HG02970 (cell line): ENCODE measurements around the gene DIPK2B.

Source experiments
- ATAC-seq: cut with Tn5 transposase; IDR thresholded peaks from one replicate; pipeline ENCODE4 v1.9.1; 2021; ENCODE audit warnings: mild to moderate bottlenecking, moderate library complexity, moderate number of reproducible peaks; ENCODE audit not compliant: unreplicated experiment, low FRiP score

The DIPK2B gene, protein sequence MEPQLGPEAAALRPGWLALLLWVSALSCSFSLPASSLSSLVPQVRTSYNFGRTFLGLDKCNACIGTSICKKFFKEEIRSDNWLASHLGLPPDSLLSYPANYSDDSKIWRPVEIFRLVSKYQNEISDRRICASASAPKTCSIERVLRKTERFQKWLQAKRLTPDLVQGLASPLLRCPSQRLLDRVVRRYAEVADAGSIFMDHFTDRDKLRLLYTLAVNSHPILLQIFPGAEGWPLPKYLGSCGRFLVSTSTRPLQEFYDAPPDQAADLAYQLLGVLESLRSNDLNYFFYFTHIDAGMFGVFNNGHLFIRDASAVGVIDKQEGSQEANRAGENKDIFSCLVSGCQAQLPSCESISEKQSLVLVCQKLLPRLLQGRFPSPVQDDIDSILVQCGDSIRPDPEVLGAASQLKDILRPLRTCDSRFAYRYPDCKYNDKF

DNA sequence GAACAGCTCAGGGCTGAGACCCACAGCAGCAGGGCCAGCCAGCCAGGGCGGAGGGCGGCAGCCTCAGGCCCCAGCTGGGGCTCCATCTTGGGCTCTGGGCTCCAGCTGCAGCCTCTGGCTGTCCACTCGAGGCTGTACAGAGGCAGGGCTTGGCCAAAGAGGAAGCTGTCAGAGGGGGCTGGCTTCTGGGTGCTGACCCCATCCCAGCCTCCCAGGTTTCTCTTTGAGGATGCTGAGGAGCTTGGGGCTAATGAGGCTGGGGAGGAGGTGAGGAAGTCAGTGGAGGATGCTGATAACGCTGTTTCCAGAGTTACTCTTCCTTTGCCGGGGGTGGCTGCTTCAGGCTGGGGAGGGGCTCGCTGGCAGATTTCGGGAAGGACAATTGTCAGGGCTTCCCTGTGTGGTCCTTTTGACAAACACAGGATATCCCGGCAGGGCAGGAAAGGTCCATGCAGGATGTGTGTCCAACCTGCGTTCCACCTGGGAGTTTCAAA lies at the start of gene DIPK2B:
Gene DIPK2B (minus strand): TSS at position 136 of the 494 bp plus-strand sequence. CDS start 50 bp downstream, at position 86.
- ATAC-seq, result no peak

DNA sequence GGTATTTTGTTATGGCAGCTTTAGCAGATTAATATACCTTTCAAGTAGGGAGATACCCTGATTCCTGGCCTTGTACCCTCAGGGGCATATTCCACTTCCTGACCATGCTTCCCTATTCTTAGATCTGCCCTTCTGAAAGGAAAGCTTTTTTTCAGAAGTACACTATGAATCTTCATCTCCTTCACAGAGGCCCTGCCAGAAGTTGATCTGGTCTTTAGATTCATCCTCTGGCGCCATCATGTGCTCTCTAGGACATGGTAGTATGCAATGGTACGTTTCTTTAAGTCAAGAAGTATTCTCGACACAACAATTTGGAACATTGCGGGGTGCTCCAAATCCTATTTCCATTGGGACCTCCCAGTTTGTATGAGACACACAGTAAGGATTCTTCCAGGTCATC lies 39.6 kb upstream of the DIPK2B start:
- ATAC-seq, result no peak

DNA sequence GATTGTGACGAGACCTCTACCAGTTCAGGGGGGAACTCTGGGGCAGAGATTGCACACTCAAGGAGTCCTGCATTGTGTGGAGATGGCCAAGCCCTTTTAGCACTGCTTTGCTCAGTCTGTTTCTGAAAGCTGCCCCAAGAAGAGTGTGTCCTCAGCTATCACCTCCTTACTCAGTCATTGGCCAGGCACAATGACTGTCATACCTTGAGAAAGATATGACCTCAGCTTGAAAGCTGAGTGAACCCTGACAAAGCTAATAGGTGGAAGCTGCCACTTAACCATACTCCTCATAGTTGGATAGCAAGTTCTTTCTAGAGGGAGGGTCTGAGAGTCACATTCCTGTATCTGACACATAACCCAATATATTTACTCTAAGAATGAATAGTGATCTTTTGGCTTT lies 37.8 kb upstream of the DIPK2B start:
- ATAC-seq, result no peak

DNA sequence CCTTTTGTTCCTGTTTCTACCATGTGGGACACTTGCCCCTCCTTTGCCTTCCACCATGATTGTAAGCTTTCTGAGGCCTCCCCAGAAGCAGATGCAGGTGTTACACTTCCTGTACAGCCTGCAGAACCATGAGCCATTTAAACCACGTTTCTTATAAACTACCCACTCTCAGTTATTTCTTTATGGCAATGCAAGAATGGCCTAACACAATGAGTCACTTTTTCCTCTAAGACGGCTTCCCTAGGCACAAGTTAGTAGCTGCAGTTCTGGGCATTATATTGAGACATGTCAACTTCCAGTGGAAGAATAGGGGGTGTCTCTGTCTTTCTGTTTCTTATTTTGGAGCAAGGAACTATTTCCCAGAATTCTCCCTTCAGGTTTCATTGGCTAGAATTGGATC lies 32.9 kb upstream of the DIPK2B start:
- ATAC-seq, result no peak

DNA sequence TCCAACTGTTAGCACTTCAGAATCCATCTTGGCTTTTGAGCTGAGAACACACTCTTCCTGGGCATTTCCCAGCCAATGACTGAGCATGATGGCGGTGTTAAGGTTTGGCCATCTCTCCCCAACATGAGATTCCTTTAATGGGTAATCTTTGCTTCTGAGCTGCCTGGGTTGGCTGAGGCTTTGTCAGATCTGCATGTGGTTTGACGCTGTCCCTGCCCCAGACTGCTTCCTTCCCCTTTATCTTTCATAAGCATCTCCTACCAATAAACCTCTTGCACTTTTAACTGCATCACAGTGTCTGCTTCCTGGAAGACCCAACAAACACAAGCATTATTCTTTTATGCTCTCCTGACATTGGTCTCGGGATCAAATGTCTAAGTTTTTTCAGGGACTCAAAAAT lies 31.5 kb upstream of the DIPK2B start:
- no peak for ATAC-seq

DNA sequence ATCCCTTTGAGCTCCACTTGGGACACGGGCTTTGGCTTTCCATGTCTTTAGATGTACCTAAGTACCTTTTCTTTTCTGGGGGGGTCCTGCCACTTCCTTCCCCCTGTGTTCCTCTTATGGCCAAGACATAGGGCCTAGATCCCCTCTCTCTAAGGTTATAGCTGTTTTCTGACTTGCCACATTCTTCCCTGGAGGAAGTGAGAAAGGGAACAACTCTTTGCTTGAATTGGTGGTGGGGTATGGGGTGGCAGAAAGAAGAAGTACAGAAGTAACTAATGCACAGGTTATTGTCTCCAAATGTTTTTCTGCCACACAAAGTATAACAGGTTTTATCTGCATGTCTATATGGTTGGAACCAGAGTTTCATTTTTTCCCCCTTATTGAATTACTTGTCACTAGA lies 29.7 kb upstream of the DIPK2B start:
- ATAC-seq, result no peak

DNA sequence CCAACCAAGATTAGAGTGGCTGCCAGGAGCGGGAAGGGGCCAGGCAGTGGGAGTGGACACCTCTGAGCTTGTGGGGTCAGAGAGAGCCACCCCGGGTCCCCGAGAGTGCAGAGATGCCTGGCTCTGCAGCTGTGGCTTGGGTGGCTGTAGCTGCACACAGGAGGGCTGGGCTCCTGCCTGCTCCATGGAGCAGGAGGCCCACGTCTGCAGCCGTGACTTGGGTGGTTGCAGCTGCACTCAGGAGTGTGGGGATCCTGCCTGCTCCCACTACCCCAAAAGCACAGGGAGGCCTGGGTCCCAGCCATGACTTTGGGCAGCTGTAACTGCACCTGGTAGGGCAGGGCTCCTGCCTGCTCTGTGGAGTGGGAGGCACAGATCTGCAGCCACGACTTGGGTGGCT lies 28.7 kb upstream of the DIPK2B start:
- no peak for ATAC-seq

DNA sequence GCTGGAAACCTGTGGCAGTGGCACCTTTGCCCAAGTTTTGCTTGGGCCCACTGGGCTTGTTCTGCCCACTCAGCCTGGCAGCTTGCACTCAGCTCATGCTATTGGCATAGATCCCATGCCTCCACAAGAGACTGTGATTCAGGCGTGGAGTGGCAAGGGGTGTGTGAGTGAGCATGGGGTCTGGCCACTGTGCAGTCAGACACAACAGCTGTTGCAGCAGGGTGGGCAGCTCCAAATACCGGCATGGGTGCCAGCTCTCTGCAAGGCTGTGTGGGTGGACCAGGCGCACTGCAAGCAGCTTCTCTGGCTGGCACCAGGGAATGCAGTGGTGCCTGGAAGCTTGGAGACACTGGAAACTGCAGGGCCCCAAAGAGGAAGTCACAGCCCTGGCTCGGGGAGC lies 27.4 kb upstream of the DIPK2B start:
- ATAC-seq, result no peak

DNA sequence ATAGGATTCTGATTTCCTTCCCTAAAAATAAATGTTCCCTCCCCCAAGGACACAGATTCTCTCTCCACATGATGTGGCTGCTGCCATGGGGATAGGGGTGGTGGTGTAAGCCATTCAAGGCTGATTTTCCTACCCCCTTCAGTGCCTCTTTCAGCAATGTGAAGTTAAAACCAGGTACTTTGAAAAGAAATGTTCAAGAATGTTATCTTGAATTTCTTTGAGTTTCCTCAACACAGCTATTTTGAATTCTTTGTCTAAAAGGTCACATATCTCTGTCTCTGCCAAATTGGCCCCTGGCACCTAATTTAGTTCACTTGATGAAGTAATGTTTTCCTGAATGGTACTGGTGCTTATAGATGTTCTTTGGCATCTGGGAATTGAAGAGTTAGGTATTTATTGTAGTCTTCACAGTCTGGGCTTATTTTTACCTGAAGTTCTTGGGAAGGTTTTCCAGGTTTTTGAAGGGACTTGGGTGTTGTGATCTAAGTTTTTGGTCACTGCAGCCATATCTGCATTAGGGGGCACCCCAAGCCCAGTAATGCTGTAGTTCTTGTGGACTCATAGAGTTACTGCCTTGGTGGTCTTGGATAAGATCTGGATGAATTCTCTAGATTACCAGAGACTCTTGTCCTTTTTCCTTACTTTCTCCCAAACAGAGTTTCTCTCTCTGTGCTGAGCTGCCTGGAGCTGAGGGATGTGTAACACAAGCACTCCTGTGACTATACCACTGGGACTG lies 7.6 kb upstream of the DIPK2B start:
- ATAC-seq, result no peak

DNA sequence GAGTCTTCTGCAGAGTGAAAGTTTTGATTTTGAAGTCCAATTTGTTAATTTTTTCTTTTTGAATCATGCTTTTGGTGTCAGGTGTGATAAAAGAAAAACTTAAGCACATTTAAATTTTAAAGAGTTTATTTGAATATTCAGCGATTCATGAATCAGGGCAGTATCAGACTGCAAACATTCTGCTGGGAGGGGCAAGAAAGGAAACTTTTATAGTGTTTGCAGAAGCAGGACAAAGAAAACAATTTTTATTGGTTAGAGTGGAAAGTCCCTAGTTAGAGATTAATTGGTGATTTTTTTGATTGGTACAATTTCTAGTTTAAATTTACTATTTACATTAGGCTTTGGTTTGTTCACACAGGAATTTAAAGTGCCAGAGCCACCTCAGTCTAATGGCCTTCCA lies 1.5 kb upstream of the DIPK2B start:
- no peak for ATAC-seq

DNA sequence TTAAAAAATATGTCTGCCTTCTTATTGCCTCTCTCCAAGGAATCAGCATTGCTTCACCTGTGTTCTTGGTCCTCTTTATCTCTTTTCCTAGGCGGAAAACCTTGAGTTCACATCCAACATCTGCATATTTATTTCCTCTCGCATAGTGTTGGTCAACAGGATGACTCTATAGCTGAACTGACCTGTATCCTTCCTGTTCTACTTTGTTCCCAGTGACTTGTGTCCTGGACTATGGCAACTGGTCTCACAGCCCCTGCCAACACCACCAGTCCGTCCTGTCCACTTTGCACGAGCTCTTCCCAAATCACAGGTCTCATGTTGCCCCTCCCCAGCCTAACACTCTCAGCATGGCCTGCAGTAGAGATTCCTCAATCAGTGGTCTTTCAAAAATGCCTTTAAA lies 2.0 kb downstream of the DIPK2B start:
- no peak for ATAC-seq

DNA sequence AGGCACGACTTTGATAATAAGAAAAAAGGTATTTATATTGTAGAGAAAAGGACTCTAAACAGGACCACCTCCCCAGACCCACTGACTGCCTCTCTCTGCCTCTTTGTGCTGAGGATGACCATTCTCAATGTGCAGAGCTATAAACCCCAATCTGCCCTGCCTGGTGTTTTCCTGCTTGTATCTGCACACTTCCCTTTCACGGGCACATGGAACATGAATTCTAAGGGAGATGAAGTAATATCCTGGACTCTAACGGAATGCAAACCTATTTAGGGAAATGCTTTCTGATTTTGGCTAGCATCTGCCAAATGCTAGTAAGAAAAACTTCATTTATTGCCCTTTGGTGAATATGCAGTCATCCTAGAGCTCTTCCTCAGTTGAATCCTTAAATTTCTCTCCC lies 2.4 kb downstream of the DIPK2B start:
- ATAC-seq, result no peak

DNA sequence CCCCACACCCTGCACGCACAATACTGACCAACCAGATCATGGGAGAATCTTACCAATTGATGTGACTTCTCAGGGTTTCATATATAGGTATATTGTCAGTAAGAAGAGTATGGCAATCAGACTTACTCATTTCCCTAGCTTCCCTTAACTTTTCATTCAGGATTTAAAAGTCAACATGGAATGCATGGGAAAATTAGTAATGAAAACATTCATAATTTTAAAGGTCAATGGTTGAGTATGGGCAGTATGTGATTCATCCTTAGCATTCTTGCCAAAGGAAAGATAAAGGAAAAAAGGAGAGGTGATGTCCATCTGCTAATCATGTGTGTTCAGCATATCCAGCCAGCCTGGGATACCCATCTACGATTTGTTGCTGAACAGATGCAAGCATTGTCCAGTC lies 4.0 kb downstream of the DIPK2B start:
- no peak for ATAC-seq

DNA sequence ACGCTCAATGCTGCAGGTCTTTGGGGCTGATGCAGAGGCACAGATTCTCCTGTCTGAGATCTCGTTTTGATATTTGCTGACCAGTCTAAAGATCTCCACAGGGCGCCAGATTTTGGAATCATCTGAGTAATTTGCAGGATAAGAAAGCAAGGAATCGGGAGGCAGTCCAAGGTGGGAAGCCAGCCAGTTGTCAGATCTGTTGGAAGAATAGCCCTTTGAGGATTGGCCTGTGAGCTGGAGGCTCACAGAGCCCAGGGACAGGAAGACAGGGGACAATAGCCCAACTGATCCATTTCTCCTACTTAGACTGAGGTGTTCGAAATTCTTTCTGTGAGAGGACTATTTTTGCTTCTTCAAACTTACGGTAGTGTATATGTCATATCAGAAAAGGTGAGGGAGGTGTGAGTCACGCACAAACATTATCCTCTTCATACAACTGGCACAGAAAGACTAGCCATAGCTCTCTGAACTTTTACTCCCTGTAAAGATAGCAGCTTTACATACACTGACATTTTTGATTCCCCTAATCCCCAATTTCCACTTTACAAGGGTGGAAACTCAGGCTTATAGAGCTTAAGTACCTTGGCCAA lies 8.8 kb downstream of the DIPK2B start:
- ATAC-seq, result no peak

DNA sequence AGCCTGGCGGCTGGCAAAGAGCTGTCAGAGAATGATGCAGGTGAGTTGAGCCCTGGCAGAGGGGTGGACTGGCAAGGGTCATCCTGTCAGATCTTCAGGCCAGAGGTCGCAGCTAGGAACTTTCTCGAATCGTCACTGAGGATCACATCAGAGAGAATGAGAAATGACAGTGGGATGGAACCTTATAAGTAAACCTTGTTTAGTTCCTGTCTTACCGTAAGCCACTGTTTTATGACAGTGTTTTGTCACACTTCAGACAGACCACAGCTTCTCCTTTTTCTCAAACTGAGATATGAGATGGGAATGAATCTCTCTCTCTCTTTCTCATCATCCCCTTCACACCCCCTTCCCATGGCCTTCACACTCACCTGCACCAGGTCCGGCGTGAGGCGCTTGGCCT lies 9.3 kb downstream of the DIPK2B start:
- ATAC-seq, result no peak

DNA sequence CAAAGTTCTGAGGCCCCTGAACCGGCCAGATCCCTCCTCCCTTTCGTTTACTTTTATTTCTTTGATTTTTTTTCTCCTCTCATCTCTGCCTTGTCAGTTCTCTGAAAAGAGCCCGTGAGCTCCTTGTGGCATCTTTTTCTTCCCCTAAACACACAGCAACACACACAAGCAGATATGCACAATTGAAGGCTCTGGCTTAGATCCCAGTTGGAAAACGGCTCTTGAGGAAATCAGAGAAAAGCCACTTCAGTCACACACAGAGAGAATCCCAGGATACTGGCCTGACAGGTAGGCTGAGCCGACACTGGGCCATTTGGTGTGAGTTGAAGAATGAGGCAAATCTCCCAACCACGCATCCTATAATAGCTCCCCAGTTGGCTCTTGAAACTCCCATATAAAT lies 12.9 kb downstream of the DIPK2B start:
- ATAC-seq, result no peak

DNA sequence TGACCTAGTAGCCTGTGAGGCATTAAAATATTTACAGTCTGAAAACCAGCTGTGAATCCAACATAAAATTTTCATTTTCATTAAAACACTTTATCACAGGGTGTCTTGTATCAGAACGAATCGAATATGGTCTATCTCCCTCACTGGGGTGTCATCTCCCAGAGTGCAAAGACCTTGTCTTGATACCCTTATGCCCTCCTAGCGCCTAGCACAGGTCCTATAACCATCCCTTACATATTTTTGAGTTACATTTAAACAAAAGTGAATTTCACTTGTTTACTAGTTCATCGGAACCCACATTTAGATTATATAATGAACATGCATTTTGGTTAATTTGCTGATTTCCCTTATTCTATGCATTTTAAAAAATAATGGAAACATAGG lies 14.0 kb downstream of the DIPK2B start:
- ATAC-seq, result no peak

DNA sequence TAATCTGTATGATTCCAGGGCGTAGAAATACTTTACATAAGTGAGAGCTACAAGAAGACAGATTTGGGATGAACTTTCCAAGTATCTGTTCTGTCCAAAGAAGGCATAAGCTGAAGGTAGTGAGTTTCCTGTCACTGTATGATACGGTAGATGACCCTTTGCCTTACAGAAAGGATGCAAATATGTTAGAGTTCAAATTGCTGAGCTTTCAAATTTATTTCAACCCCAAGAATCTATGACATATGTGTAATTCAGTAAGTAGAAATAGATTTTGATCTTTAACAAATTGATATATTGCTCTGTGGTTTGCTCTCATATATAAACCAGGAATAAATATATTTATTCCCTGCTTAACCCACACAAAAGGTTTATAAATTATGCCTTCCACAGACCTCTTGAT lies 16.5 kb downstream of the DIPK2B start:
- no peak for ATAC-seq

DNA sequence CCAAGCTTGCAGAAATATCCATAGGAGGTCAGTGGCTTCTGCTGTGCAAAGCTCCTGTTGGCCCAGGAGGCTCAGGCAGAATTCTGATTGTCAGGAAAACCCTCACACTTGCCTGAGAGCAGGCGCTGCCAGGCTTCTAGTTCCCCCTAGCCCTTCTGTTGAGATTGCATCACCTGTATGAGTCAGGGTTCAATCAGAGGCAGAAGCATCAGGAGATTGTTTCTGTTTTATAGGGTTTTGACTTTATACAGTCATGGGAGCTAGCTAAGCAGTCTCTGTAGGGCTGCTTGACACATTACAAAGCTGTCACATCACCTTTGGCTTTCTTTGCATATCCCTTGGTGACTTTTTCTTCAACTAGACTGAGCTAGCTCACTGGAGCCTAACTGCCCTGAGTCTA lies 27.8 kb downstream of the DIPK2B start:
- ATAC-seq, result no peak

DNA sequence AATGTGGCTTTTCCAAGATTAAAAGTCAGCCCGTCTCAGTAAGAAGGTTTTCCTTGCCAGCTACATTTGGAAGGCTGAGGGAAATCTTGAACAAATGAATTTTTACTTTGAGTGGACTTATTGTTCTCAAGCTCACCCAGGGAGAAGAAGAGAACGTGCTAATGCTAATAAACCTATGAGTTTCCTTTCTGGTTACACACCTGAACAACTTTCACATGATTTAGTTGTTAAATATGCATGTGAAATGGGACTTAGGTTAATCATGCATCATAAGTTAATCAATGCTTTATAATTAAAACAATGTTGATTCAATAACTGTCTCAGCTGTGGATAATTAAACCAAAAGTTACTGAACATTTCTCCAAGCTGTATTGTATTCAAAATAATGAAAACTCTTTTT lies 33.9 kb downstream of the DIPK2B start:
- ATAC-seq, result no peak

DNA sequence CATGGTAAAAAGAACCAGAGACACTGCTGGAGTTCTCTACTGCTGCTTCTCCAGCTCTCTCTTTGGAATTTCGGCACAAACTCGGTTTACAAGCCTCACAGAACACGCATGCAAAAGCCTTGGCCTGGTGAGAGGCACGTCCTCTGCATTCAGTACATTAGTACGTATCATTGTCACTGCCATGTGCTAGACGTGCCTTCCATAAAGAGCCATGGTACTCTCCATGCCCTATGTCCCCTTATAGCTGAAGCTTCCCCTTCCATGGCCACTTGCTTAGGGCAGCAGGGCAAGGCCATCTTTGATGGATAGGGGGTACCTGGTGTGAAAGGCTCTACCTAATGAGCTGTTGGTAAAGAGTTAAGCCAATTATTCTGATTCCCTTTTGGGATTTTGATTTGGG lies 35.0 kb downstream of the DIPK2B start:
- ATAC-seq, result no peak
